H54 (cell line): ENCODE data around the gene ARL3.
"Not testable (repeated sequence)": the region's sequence is repeated elsewhere in the genome, so short reads cannot be mapped to it uniquely, and the experiment has no call there.

Source experiments
- DNase-seq: peaks from one replicate; pipeline ENCODE4 v3.0.0; 2011; ENCODE audit warnings: low spot score, mixed read lengths; ENCODE audit not compliant: insufficient read length
- FAIRE-seq: peaks from 3 replicates; lab custom pipeline; 2011; peaks lifted over from hg19 to GRCh38; lab: Jason Lieb, UNC
- POLR2A ChIP-seq: IDR thresholded peaks from 2 replicates; pipeline ENCODE4 v1.6.1; 2011; ENCODE audit warnings: low read depth, mild to moderate bottlenecking, low read length

Gene ARL3

DNA sequence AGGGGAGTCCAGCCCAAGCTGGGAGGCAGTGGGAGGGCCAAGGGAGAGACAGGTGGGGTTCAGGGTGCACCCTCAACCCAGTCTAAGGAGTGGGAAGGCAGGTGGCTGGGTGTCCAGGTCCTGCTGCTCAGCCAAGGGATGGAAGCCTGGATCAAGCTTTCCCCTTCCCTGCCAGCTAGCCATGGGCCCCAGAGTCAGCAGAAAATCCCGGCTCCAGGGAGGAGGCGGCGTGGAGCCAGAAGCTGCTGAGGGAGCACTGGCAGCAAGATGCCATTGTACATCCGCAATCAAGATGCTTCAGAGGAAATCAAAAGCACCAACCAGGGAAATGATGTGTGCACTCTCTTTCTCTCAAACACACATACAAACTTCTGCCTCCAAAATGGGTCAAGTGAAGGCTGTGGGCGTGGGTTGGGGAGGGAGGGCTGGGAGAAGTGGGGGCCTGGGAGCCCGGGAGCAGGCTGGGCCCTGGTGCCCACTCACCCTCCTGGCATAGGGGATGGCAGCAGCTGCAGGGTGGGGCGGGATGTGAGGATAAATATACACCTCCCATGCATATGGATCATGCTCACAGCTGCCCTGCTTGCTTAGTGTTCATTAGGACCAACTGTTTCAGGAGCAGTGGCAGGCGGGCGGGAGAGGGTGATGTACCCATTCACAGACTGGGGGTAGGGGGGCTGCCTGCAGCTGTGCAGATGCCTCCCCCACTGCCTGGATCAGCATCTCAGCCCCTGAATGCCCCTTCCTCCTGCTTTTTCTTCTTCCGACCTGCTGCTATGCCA, 45.7 kb downstream of the ARL3 start:
- FAIRE-seq (no peak), DNase-seq (no peak)
- TF ChIP-seq POLR2A, result no peak

DNA sequence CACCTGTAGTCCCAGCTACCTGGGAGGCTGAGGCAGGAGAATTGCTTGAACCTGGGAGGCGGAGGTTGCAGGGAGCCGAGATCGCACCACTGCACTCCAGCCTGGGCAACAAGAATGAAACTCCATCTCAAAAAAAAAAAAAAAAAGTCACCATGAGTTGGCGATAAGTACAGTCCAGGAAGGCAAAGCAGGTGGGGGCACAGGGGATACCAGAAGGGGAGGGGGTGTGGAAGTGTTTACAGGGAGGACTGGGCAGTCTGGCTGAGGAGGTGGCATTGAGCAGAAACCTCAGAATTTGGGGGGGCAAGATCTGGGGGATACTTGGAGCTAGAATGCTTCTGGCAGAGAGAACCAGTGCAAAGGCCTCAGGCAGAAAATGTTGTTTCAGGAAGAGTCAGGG, 46.8 kb downstream of the ARL3 start:
- not testable (repeated sequence) for DNase-seq, FAIRE-seq

DNA sequence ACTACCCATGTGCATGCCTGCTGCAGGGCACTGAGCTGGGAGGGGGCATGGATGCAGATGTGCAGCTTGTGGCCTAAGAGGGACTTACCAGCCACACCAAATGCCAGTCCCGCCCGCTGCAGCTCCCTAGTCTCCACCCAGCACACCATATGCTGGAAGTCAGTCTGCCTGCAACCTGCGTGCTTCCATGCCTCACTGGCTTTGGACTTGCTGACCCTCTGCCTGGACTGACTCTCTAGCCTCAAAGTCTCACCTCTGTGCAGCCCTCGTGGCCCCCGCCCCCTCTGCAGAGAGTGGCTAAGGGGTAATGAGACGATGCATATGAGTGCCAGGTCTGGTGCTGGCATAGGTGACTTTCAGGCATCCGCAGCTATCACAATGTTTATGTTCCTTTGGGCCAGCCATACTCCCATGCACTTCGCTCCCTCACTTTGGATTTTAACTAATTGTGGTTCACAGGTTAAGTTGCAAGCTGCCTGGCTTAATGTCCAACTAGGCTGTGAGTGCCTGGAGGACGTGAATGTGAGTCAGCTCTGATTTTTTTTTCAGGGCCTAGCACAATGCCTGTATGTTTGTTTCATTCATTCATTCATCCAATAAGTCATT, 48.2 kb downstream of the ARL3 start:
- no peak for TF ChIP-seq POLR2A
- no peak for FAIRE-seq
- DNase-seq, result no peak

DNA sequence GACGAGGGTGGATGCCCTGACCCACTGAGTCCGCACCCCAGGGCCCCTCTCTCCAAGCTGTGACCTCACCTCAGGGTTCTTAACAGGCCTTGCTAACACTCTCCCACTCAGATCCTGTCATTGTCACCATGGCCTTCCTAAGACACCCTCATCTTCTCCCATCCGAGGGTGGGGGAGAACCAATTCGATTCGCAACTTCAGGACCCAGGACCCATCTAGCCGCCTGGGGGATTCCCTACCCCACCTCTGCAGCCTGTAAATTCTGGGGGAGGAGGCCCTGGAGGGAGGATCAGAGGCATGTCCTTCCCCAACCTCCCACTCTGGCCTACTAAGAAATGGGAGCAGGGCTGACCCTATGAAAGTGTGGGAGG, 52.6 kb downstream of the ARL3 start:
- no peak for TF ChIP-seq POLR2A
- DNase-seq, result no peak
- FAIRE-seq, result no peak

DNA sequence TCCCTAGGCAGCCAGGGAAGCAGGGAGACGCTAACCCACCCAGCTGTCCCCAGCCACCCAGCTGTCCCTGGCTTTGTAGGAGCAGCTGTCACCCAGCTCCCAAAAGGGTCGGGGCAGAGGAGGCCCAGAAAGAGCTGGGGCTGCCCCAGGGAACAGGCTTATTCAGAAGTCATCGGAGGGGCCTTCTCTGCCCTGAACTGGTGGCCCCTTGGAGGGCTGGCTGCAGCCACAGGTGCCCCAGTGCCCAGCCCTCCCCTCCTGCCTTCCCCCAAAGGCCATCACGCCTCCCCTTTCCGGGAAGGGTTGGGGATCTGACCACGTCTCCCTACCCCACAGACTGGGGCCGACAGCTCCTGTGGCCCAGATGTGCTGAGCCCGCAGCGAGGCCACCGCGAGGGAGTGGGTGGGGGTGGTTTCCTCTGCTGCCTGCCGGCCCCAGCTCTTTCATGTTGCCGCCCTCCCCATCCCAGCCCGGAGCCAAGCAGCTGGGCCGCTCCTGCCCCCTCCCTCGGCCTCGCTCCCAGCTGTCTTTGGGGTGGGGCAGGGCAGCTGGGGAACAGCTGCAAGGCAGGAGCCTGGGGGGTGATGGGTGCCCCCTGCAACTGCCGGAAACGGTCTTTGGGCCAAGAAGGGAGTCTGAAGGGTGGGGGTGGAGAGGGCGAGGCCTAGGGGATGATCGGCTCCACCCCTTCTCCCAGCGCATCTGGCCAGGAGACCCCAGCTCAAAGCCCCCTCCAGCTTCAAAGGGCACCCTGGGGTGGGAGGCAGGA, 53.1 kb downstream of the ARL3 start:
- no peak for TF ChIP-seq POLR2A
- FAIRE-seq, result no peak
- DNase-seq, result no peak

DNA sequence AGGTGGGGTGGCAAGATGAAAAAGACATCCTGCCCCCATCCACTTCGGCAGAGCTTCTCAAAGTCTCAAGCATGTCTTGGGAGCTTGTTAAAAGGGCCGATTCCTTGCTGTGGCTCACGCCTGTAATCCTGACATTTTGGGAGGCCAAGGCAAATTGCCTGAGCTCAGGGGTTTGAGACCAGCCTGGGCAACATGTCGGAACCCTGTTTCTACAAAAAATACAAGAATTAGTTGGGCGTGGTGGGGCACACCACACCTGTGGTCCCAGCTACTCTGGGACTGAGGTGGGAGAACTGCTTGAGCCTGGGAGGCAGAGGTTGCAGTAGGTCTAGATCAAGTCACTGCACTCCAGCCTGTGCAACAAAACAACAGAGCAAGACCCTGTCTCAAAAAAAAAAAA, 55.4 kb downstream of the ARL3 start:
- DNase-seq, result no peak
- TF ChIP-seq POLR2A, result no peak
- no peak for FAIRE-seq

DNA sequence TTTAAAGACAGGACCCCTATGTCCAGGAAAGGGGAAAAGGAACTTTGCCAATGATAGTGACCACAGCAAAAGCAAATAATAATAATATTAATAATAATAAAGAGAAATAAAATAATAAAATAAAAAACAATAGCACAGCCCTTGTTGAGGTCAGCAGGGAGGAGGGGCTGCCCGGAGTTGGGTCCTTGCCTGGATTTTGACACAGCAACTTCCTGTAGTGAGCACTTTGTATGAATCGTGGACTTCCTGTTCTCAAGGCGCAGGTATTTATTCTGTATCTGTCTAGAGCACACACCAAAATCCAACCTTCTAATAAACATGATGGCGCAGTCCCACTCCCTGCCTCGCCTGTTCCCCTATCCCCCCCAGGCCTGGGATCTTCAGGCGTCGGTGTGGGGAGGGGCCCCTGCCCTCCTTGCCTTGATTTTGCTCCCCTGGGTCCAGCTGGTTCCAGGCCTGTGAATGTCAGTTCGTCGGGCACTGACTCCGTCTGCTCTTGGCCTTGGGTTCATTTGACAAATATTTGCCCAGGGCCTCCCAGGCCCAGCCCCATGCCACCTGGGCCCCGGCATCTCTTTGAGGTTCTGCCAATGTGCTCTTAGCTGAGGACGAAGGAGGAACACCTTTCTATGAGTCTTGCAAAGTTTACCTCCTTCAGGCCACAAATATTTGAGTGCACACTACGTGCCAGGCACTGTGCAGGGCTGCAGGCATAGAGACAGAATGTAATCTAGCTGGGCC, 56.0 kb downstream of the ARL3 start:
- DNase-seq (no peak), FAIRE-seq (no peak)
- TF ChIP-seq POLR2A, result no peak

DNA sequence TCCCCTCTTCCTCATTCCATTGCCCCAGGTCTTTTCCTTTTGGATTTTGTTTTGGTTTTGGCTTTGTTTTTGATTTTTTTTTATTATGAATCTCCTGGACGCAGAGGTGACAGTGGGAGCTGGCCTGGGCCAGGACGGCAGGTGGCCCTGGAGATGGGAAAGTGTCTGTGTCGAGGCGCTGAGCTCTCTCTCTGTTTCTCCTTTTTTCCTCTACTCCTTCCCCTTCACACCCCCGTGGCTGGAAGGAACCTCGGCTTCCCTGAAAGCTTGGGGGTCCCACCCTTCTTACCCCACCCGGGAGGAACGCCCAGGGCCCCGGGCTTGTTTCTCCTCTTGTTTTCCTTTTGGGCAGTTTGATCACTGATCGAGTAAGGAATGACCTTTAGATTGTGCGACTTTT, 56.7 kb downstream of the ARL3 start:
- FAIRE-seq (no peak), DNase-seq (no peak)
- no peak for TF ChIP-seq POLR2A

DNA sequence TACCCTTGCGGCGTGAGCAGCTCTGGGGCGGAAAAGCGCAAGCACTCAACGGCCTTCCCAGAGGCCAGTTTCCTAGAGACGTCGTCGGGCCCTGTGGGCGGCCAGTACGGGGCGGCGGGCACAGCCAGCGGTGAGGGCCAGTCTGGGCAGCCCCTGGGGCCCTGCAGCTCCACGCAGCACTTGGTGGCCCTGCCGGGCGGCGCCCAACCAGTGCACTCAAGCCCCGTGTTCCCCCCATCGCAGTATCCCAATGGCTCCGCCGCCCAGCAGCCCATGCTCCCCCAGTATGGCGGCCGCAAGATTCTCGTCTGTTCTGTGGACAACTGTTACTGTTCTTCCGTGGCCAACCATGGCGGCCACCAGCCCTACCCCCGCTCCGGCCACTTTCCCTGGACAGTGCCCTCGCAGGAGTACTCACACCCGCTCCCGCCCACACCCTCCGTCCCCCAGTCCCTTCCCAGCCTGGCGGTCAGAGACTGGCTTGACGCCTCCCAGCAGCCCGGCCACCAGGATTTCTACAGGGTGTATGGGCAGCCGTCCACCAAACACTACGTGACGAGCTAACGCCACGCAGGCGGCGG, 57.3 kb downstream of the ARL3 start:
- TF ChIP-seq POLR2A, result no peak
- FAIRE-seq, result no peak

DNA sequence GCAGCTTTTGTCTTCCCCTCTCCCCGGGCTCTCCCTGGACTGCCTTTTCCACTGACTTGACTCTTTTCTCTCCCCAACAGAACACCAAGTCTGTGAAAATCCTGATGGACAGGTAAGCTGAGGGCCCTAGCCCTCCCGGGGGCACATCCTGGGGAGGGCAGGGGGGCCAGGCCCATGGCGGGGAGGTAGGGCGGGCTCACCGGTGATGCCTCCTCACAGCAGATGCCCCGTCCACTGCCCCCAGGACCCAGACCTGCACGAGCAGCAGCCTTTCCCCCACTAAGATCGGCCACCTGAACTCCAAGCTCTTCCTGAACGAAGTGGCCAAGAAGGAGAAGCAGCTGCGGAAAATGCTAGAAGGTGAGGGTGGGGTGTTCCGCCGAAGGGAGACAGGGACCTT, 58.2 kb downstream of the ARL3 start:
- FAIRE-seq, result no peak
- no peak for DNase-seq
- TF ChIP-seq POLR2A, result no peak

More for the DNA sequence above, 57.3 kb downstream of the ARL3 start:
- no peak for DNase-seq

DNA sequence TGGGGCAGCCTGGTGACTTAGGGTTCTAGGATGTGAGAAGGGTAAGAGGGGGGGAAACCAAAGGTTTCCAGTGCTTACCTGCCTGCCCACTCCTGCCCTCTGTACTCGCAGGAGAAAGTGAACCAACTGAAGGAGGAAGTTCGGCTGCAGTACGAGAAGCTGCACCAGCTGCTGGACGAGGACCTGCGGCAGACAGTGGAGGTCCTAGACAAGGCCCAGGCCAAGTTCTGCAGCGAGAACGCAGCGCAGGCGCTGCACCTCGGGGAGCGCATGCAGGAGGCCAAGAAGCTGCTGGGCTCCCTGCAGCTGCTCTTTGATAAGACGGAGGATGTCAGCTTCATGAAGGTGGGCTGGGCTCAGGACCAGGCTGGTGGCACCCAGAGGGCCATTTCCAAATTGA, 59.2 kb downstream of the ARL3 start:
- no peak for FAIRE-seq
- no peak for DNase-seq
- no peak for TF ChIP-seq POLR2A

DNA sequence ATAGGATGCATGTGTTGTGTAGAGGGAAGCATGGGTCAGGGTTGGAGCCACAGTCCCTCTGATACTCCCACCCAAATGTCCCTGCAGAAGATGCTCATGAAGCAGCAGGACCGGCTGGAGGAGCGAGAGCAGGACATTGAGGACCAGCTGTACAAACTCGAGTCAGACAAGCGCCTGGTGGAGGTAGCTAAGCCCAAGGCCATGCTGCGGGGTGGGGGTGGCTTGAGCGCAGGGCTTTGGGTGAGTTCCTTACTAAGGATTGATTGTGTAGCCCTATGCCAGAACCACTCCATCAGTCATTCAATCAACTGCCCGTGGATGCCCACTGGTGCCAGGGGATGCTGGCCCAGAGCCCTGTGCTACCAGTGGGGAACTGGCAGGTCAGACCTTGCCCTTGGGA, 59.6 kb downstream of the ARL3 start:
- FAIRE-seq, result no peak
- no peak for DNase-seq
- TF ChIP-seq POLR2A, result no peak

DNA sequence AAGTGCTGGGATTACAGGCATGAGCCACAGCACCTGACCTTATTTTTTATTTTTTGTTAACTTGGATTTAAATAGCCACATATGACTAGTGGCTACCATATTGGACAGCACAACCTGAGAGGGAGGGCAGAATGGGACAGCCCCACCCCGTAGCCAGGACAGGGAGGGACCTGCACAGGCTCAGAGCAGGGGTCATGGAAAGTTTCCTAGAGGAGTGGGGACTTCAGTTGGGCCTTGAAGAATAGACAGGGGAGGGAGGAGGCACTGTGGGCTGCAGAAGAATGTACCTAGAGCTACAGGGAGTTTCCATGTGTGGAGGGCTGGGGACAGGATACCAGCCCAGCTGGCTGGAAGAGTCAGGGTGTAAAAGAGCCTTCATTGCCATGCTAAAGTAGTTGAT, 61.1 kb downstream of the ARL3 start:
- no peak for FAIRE-seq
- DNase-seq, result no peak

More for the DNA sequence above, 61.1 kb downstream of the ARL3 start:
- TF ChIP-seq POLR2A, result no peak
